ENCODE results near the gene POU2F2. TPM values are rescaled to one million over a fixed set of nuclear protein-coding genes. Genes with fewer than 3 reads are reported as not detected.
A peak's percentile ranks its signal among the peaks of the same experiment; 100 is the strongest.

The POU2F2 gene
- total and polyA plus RNA-seq, 2 experiments from 2014 or later = 2.3 to 4.6 TPM

DNA sequence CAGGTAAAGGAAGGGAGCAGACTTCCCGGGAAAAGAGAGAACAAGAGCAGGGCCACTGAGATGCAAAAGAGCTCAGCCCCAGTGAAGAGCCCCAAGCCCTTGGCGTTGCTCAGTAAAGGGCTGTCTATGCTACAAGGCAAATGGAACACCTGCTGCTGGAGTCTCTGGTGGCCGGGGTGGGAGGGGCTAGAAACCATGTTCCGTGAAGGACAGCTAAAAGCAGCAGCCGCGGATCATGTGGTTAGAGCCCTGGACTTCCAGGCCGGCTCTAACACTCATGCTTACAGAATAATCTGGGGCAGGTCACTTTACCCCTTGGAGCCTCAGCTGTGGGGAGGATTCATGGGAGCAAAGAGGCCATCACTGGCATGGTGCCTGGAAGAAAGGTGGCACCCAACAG is 17.8 kb downstream of the POU2F2 start:
- Mint-ChIP-seq H3K27me3 (ENCODE audit: insufficient read depth, low read depth, poor library complexity) (peaks cover 19% of the 10 kb centered on the region), H3K4me1 (peaks cover 20% of the 10 kb centered on the region), H3K9me3 (no peaks in the 10 kb centered on the region), H3K4me3 (no peak overlapping the region; the same call in 2 of the 3 replicates), H3K27ac (no peak overlapping the region), H3K36me3 (ENCODE audit: low read depth) (no peaks in the 10 kb centered on the region)
- Histone ChIP-seq H3K79me2 (replicated peaks; ENCODE audit: insufficient read depth) (no peaks in the 10 kb centered on the region), H3K9me2 (ENCODE audit: insufficient read depth) (no peaks in the 10 kb centered on the region), H2AFZ (peak overlapping the region; percentile 83; the same call in 1 of the 2 replicates), H3K36me3 (ENCODE audit: insufficient read depth) (no peaks in the 10 kb centered on the region), H3F3A (replicated peaks; ENCODE audit: low read depth) (no peaks in the 10 kb centered on the region; the same call in 1 of the 2 replicates), H3K4me3 (no peak overlapping the region), H3K4me1 (ENCODE audit: insufficient read depth) (peaks cover 8% of the 10 kb centered on the region), H3K27ac (ENCODE audit: low read depth) (no peak overlapping the region), H4K20me1 (replicated peaks; ENCODE audit: insufficient read depth) (no peaks in the 10 kb centered on the region), H3K4me2 (peak overlapping the region; percentile 48; the same call in 1 of the 2 replicates), H3K27me3 (ENCODE audit: insufficient read depth) (no peaks in the 10 kb centered on the region)
- TF ChIP-seq ZNF114 (CRISPR knock-in tag; IDR thresholded peaks at IDR 0.05) (no peak), CREB1 (CRISPR knock-in tag; IDR thresholded peaks at IDR 0.05; ENCODE audit: low read depth) (no peak), JUNB (IDR thresholded peaks at IDR 0.05; ENCODE audit: unreplicated experiment) (no peak)
- TF ChIP-seq, protein P1, sequence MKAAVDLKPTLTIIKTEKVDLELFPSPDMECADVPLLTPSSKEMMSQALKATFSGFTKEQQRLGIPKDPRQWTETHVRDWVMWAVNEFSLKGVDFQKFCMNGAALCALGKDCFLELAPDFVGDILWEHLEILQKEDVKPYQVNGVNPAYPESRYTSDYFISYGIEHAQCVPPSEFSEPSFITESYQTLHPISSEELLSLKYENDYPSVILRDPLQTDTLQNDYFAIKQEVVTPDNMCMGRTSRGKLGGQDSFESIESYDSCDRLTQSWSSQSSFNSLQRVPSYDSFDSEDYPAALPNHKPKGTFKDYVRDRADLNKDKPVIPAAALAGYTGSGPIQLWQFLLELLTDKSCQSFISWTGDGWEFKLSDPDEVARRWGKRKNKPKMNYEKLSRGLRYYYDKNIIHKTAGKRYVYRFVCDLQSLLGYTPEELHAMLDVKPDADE (IDR thresholded peaks at IDR 0.05) = no peak
- TF ChIP-seq, protein P2, sequence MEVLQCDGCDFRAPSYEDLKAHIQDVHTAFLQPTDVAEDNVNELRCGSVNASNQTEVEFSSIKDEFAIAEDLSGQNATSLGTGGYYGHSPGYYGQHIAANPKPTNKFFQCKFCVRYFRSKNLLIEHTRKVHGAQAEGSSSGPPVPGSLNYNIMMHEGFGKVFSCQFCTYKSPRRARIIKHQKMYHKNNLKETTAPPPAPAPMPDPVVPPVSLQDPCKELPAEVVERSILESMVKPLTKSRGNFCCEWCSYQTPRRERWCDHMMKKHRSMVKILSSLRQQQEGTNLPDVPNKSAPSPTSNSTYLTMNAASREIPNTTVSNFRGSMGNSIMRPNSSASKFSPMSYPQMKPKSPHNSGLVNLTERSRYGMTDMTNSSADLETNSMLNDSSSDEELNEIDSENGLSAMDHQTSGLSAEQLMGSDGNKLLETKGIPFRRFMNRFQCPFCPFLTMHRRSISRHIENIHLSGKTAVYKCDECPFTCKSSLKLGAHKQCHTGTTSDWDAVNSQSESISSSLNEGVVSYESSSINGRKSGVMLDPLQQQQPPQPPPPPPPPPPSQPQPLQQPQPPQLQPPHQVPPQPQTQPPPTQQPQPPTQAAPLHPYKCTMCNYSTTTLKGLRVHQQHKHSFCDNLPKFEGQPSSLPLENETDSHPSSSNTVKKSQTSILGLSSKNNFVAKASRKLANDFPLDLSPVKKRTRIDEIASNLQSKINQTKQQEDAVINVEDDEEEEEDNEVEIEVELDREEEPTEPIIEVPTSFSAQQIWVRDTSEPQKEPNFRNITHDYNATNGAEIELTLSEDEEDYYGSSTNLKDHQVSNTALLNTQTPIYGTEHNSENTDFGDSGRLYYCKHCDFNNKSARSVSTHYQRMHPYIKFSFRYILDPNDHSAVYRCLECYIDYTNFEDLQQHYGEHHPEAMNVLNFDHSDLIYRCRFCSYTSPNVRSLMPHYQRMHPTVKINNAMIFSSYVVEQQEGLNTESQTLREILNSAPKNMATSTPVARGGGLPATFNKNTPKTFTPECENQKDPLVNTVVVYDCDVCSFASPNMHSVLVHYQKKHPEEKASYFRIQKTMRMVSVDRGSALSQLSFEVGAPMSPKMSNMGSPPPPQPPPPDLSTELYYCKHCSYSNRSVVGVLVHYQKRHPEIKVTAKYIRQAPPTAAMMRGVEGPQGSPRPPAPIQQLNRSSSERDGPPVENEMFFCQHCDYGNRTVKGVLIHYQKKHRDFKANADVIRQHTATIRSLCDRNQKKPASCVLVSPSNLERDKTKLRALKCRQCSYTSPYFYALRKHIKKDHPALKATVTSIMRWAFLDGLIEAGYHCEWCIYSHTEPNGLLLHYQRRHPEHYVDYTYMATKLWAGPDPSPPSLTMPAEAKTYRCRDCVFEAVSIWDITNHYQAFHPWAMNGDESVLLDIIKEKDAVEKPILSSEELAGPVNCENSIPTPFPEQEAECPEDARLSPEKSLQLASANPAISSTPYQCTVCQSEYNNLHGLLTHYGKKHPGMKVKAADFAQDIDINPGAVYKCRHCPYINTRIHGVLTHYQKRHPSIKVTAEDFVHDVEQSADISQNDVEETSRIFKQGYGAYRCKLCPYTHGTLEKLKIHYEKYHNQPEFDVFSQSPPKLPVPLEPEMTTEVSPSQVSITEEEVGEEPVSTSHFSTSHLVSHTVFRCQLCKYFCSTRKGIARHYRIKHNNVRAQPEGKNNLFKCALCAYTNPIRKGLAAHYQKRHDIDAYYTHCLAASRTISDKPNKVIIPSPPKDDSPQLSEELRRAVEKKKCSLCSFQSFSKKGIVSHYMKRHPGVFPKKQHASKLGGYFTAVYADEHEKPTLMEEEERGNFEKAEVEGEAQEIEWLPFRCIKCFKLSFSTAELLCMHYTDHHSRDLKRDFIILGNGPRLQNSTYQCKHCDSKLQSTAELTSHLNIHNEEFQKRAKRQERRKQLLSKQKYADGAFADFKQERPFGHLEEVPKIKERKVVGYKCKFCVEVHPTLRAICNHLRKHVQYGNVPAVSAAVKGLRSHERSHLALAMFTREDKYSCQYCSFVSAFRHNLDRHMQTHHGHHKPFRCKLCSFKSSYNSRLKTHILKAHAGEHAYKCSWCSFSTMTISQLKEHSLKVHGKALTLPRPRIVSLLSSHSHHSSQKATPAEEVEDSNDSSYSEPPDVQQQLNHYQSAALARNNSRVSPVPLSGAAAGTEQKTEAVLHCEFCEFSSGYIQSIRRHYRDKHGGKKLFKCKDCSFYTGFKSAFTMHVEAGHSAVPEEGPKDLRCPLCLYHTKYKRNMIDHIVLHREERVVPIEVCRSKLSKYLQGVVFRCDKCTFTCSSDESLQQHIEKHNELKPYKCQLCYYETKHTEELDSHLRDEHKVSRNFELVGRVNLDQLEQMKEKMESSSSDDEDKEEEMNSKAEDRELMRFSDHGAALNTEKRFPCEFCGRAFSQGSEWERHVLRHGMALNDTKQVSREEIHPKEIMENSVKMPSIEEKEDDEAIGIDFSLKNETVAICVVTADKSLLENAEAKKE (CRISPR knock-in tag; IDR thresholded peaks at IDR 0.05) = no peak
- peak; percentile 64 for ATAC-seq
- DNase-seq (ENCODE audit: low spot score) = peak; percentile 51

Data from GM23338 (cell line).